NCI-H1417 treated with DMSO at 0.1 percent for 48 hours (cell line): Measurements from ENCODE around the gene ZFP2.

Experiments used
- DNase-seq: peaks from one replicate; lab custom pipeline; 2025; lab: John Stamatoyannopoulos, UW

The ZFP2 gene

DNA sequence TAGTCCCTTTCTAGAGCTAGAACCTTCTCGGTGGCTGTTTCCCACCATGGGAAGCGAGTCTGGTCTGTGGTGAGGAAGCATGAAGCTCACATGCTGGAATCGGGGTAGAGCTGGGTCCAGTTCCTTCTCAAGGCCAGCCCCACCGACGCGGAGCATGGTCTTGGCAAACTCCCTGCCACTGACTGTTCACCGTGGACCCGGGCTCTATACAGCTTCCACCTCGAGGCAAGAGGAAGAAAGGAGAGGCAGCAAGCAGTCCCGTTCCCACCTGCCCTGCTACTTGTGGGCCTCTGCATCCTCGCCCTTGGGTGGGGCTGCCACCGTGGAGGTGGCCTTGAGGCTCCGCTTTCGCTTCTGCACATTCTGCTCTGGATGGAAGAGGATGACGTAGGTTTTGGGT is 85.7 kb downstream of the ZFP2 start:
- DNase-seq = no peak
